Muscle of leg (tissue), 11 donors: Measurements from ENCODE around the gene SLC40A1. TPM values are rescaled to one million over a fixed set of nuclear protein-coding genes. Genes with fewer than 3 reads are reported as not detected.

Experiments
- DNase-seq: peaks from one replicate; pipeline ENCODE4 v3.0.0; 2013
- H3K27ac ChIP-seq: one replicate; pipeline ENCODE4 v1.5.1; 2013; ENCODE audit warnings: mild to moderate bottlenecking, low read length, control low read depth
- H3K27me3 ChIP-seq: one replicate; pipeline ENCODE4 v1.6.1; 2013; ENCODE audit warnings: low read length; ENCODE audit not compliant: control insufficient read depth, insufficient read depth
- H3K36me3 ChIP-seq: one replicate; pipeline ENCODE4 v1.6.1; 2013; ENCODE audit warnings: low read length; ENCODE audit not compliant: control insufficient read depth, insufficient read depth
- H3K4me1 ChIP-seq: one replicate; pipeline ENCODE4 v1.6.1; 2013; ENCODE audit warnings: low read length; ENCODE audit not compliant: control insufficient read depth, insufficient read depth
- H3K4me3 ChIP-seq: one replicate; pipeline ENCODE4 v1.5.1; 2013; ENCODE audit warnings: low read length, control low read depth
- H3K9me3 ChIP-seq: replicated peaks from 2 replicates; pipeline ENCODE4 v1.6.1; 2013; ENCODE audit warnings: low read depth, low read length; ENCODE audit not compliant: control insufficient read depth
- WGBS: methylation state at CpG from one replicate; pipeline ENCODE4 v1.1.5; 2013; ENCODE audit warnings: missing lambda C conversion rate; ENCODE audit not compliant: insufficient coverage; 5-methylcytosine and 5-hydroxymethylcytosine counted together
- polyA plus RNA-seq, 8 donors: library from polyadenylated mRNA; unstranded; fragments of 120-200 nt; gene quantifications; one replicate each; pipeline versions ENCODE4 v1.2.1 to v1.2.3, GENCODE V29; 2013; ENCODE audit warnings: inconsistent platforms in 1 of 8, low replicate concordance in 1 of 8; ENCODE audit not compliant: insufficient read length in 8 of 8, insufficient read depth in 1 of 8
- total RNA-seq: library from RNA; stranded (reverse); fragments of 120-200 nt; gene quantifications from one replicate; pipeline ENCODE4 v1.2.4, GENCODE V29; 2013

Gene SLC40A1
- total and polyA plus RNA-seq, 9 donors, result 36.6 to 65.9 (median 45.7) TPM

DNA sequence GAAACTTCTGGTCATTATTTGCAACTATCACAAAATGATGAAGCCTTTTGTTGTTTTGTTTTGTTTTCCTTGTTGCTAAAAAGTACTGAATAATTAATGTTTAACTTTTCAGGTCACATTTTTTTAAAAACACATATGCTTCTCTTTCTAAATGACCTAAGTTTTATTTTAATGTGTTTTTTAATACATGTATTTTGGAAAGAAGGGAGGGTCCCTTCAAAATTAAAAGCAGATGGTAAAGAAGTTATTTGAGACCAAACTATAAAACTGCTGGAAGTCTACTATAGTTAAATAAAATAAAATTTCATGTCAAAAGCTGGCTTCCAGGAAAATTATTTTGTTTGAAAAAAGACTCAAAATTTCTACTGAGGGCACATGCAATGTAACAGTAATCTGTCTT lies 41.2 kb upstream of the SLC40A1 start:
- Histone ChIP-seq H3K9me3 (no peaks in the 10 kb centered on the region), H3K27ac (no peak overlapping the region), H3K27me3 (no peaks in the 10 kb centered on the region), H3K4me1 (no peaks in the 10 kb centered on the region), H3K4me3 (no peak overlapping the region), H3K36me3 (no peaks in the 10 kb centered on the region)
- peak; percentile 77 for DNase-seq

- H3K9me3 ChIP-seq, result no peaks in the 10 kb centered on the region
- H3K4me3 ChIP-seq, result no peak overlapping the region
- no peaks in the 10 kb centered on the region for H3K27me3 ChIP-seq
- no peaks in the 10 kb centered on the region for H3K36me3 ChIP-seq
- peak; percentile 7 for DNase-seq
- peaks cover 2% of the 10 kb centered on the region for H3K4me1 ChIP-seq
- no peak overlapping the region for H3K27ac ChIP-seq
- no CpG with 5 or more reads among the region's 1 CpG for WGBS
Measured at GRCh38 chr2:189618197-189618596, 37.6 kb upstream of the SLC40A1 start.

GRCh38 chr2:189614585-189614984 lies 34.0 kb upstream of the SLC40A1 start:
- 40% methylated on average over 2 of the region's 4 CpGs for WGBS
- Histone ChIP-seq H3K36me3 (no peaks in the 10 kb centered on the region), H3K4me1 (peaks cover 2% of the 10 kb centered on the region), H3K9me3 (no peaks in the 10 kb centered on the region), H3K27me3 (no peaks in the 10 kb centered on the region), H3K4me3 (no peak overlapping the region), H3K27ac (no peak overlapping the region)
- DNase-seq, result no peak

DNA sequence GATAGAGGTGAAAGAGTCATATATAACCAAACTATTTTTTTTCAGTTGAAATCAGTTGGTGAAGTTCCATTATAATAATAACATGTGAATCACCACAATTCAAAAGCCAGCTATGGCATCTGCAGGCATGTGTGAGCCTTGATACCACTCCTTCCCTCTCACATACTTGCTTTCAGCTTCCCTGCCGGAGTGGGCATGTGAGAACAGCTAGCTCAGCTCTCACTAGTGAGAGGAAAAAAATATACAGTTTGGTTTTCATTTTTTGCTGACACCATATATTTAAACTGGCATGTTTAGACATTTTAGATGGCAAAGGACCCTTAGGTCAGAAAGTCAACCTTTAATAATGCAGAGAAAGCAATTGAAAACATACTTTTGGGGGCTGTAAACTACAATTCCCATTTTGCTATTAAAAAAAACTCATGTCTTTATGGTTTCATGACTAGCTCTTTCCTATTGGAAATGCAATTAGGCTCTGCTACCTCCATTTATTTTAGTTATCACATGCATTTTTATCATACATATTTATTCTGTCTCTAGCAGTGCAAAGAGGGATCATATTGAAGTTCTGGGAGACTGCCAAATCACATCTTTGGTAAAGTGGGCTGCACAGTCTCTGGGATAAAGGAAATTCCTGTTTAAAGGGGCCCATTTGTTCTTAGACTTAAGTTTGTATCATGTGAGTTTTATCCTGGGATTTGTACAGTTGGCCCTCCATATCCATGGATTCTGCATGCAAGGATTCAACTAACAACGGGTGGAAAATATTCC lies 33.2 kb upstream of the SLC40A1 start:
- Histone ChIP-seq H3K27ac (peak overlapping the region; percentile 68), H3K4me3 (no peak overlapping the region), H3K9me3 (no peaks in the 10 kb centered on the region), H3K36me3 (no peaks in the 10 kb centered on the region), H3K4me1 (peaks cover 2% of the 10 kb centered on the region), H3K27me3 (no peaks in the 10 kb centered on the region)
- WGBS, result no CpG with 5 or more reads among the region's 2 CpGs
- DNase-seq, result peak; percentile 56

- Histone ChIP-seq H3K4me3 (peak overlapping the region; percentile 24), H3K27ac (peak overlapping the region; percentile 68), H3K9me3 (no peaks in the 10 kb centered on the region), H3K27me3 (no peaks in the 10 kb centered on the region), H3K36me3 (no peaks in the 10 kb centered on the region), H3K4me1 (peaks cover 2% of the 10 kb centered on the region)
- no CpG with 5 or more reads among the region's 6 CpGs for WGBS
- peak; percentile 66 for DNase-seq
Measured at GRCh38 chr2:189613077-189613636, 32.6 kb upstream of the SLC40A1 start.

- Histone ChIP-seq H3K36me3 (no peaks in the 10 kb centered on the region), H3K4me3 (no peak overlapping the region), H3K4me1 (peaks cover 2% of the 10 kb centered on the region), H3K27ac (no peak overlapping the region), H3K27me3 (no peaks in the 10 kb centered on the region), H3K9me3 (no peaks in the 10 kb centered on the region)
- no peak for DNase-seq
- WGBS, result no CpG with 5 or more reads among the region's 2 CpGs
Measured at GRCh38 chr2:189610700-189611099, 30.1 kb upstream of the SLC40A1 start.

DNA sequence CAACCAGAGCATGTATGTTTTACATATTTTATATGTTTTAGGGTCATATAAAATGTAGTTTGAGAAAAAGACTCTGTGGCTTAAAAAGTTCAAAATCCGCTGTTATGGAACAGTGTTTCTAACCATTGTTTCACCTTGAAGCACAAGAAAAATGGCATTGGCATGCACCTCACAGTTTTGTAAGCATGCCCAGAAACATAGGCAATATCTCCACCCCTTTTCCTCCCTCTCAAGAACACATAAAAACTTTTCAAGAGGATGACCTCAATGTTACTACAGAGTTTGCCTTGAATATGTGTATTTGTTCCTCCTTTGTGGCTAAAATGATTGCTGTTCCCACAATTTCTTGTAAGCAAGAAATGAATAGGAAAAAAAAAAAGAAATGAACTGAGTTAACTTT lies 29.3 kb upstream of the SLC40A1 start:
- Histone ChIP-seq H3K9me3 (no peaks in the 10 kb centered on the region), H3K27ac (no peak overlapping the region), H3K36me3 (no peaks in the 10 kb centered on the region), H3K4me3 (no peak overlapping the region), H3K27me3 (no peaks in the 10 kb centered on the region), H3K4me1 (peaks cover 2% of the 10 kb centered on the region)
- WGBS, result no CpG with 5 or more reads among the region's 1 CpG
- DNase-seq, result no peak

GRCh38 chr2:189609423-189609816 lies 28.8 kb upstream of the SLC40A1 start:
- Histone ChIP-seq H3K4me3 (no peak overlapping the region), H3K27ac (no peak overlapping the region), H3K27me3 (no peaks in the 10 kb centered on the region), H3K9me3 (no peaks in the 10 kb centered on the region), H3K36me3 (no peaks in the 10 kb centered on the region), H3K4me1 (peaks cover 2% of the 10 kb centered on the region)
- no peak for DNase-seq
- no CpG with 5 or more reads among the region's 4 CpGs for WGBS

- H3K27ac ChIP-seq, result no peak overlapping the region
- no peaks in the 10 kb centered on the region for H3K36me3 ChIP-seq
- H3K4me3 ChIP-seq, result no peak overlapping the region
- H3K27me3 ChIP-seq, result no peaks in the 10 kb centered on the region
- WGBS, result no CpG with 5 or more reads among the region's 2 CpGs
- peaks cover 2% of the 10 kb centered on the region for H3K4me1 ChIP-seq
- H3K9me3 ChIP-seq, result no peaks in the 10 kb centered on the region
- no peak for DNase-seq
Measured at GRCh38 chr2:189608795-189609422, 28.3 kb upstream of the SLC40A1 start.

- Histone ChIP-seq H3K4me3 (no peak overlapping the region), H3K36me3 (no peaks in the 10 kb centered on the region), H3K27ac (no peak overlapping the region), H3K9me3 (no peaks in the 10 kb centered on the region), H3K27me3 (no peaks in the 10 kb centered on the region), H3K4me1 (no peaks in the 10 kb centered on the region)
- no peak for DNase-seq
- no CpG with 5 or more reads among the region's 4 CpGs for WGBS
Measured at GRCh38 chr2:189608170-189608569, 27.6 kb upstream of the SLC40A1 start.
